Thymus (tissue), 14 donors: ENCODE measurements around the gene KLHL24. TPM values are rescaled to one million over a fixed set of nuclear protein-coding genes. Genes with fewer than 3 reads are reported as not detected.

Source experiments
- DNase-seq, 9 donors: peaks; one replicate each; pipeline ENCODE4 v3.0.0-alpha.2; 2013; ENCODE audit warnings: low spot score in 9 of 9, low read depth in 6 of 9, missing footprints in 1 of 9
- H3K27ac ChIP-seq, 2 donors: one replicate each; pipeline ENCODE4 v1.5.1; 2013; ENCODE audit warnings: control low read depth in 1 of 2, low read depth in 1 of 2, low read length in 1 of 2, mild to moderate bottlenecking in 1 of 2, moderate library complexity in 1 of 2
- H3K27me3 ChIP-seq, 2 donors: one replicate each; pipeline ENCODE4 v1.5.1; 2013; ENCODE audit warnings: low read length in 1 of 2; ENCODE audit not compliant: control insufficient read depth in 2 of 2, insufficient read depth in 1 of 2
- H3K36me3 ChIP-seq, 2 donors: one replicate each; pipeline ENCODE4 v1.5.1; 2013; ENCODE audit warnings: low read length in 1 of 2, mild to moderate bottlenecking in 1 of 2, moderate library complexity in 1 of 2; ENCODE audit not compliant: control insufficient read depth in 2 of 2, insufficient read depth in 2 of 2
- H3K4me1 ChIP-seq, 2 donors: one replicate each; pipeline ENCODE4 v1.5.1; 2013; ENCODE audit warnings: low read length in 2 of 2; ENCODE audit not compliant: control insufficient read depth in 2 of 2, insufficient read depth in 2 of 2
- H3K4me3 ChIP-seq, 2 donors: one replicate each; pipeline ENCODE4 v1.5.1; 2013; ENCODE audit warnings: low read length in 2 of 2, control low read depth in 1 of 2, mild to moderate bottlenecking in 1 of 2
- H3K9me3 ChIP-seq, 2 donors: one replicate each; pipeline ENCODE4 v1.5.1; 2013; ENCODE audit warnings: low read length in 1 of 2, mild to moderate bottlenecking in 1 of 2; ENCODE audit not compliant: control insufficient read depth in 2 of 2, insufficient read depth in 1 of 2
- WGBS: extraction: QIAGEN DNeasy Blood & Tissue Kit; methylation state at CpG from one replicate; pipeline ENCODE4 v1.1.7; 2013; 5-methylcytosine and 5-hydroxymethylcytosine counted together
- long read RNA-seq, 10 donors: transcript quantifications; one replicate each; lab custom pipeline, GENCODE V29; 2026
- polyA plus RNA-seq: library from polyadenylated mRNA; stranded (reverse); fragments of 200-250 nt; gene quantifications from one replicate; pipeline ENCODE4 v1.2.3, GENCODE V29; 2013
- total RNA-seq: library from RNA; stranded (reverse); fragments of 120-200 nt; gene quantifications from one replicate; pipeline ENCODE4 v1.2.4, GENCODE V29; 2013
- donor health status: healthy.

Gene KLHL24
- total RNA-seq (42.1 TPM), polyA plus RNA-seq (23.1 TPM)
- long read RNA-seq, donor 1 = 0 reads
- long read RNA-seq, donor 2 = 0 reads
- long read RNA-seq, donor 3, partial matches to known transcripts = 0 of 2 reads
- long read RNA-seq, donor 3, other reads (novel, unspliced or antisense) = 0 of 2 reads
- long read RNA-seq, donor 4 = 0 reads
- long read RNA-seq, donor 5, full-length matches to known transcripts = 5 of 11 reads
- long read RNA-seq, donor 5, partial matches to known transcripts = 6 of 11 reads
- long read RNA-seq, donor 5, other reads (novel, unspliced or antisense) = 0 of 11 reads
- long read RNA-seq, donor 6, partial matches to known transcripts = 0 of 5 reads
- long read RNA-seq, donor 6, other reads (novel, unspliced or antisense) = 0 of 5 reads
- long read RNA-seq, donor 7, partial matches to known transcripts = 0 of 3 reads
- long read RNA-seq, donor 7, other reads (novel, unspliced or antisense) = 0 of 3 reads
- long read RNA-seq, donor 8, partial matches to known transcripts = 0 of 2 reads
- long read RNA-seq, donor 8, other reads (novel, unspliced or antisense) = 0 of 2 reads
- long read RNA-seq, donor 9, partial matches to known transcripts = 6 of 9 reads
- long read RNA-seq, donor 9, other reads (novel, unspliced or antisense) = 0 of 9 reads
- long read RNA-seq, donor 10, partial matches to known transcripts = 0 of 4 reads
- long read RNA-seq, donor 10, other reads (novel, unspliced or antisense) = 0 of 4 reads

GRCh38 chr3:183635431-183636220, at the start of gene KLHL24:
KLHL24 (plus strand) TSS chr3:183635623; CDS start chr3:183650357, 14,734 bp downstream.
- H3K36me3 ChIP-seq = no peaks in the 10 kb centered on the region
- DNase-seq = peak; percentile 78 to 96 (median 87)
- under 1% methylated on average over 76 of the region's 76 CpGs for WGBS
- H3K27me3 ChIP-seq = no peaks in the 10 kb centered on the region
- H3K4me3 ChIP-seq = peak within 1 kb of the TSS; percentile 69 to 99
- peaks cover 11 to 12% of the 10 kb centered on the region in 2 donors for H3K4me1 ChIP-seq
- H3K27ac ChIP-seq = peak within 1 kb of the TSS; percentile 95 to 100
- no peaks in the 10 kb centered on the region for H3K9me3 ChIP-seq

GRCh38 chr3:183586477-183586876, 48.9 kb upstream of the KLHL24 start:
- peaks cover 34 to 48% of the 10 kb centered on the region in 2 donors for H3K4me1 ChIP-seq
- peak overlapping the region; percentile 1 to 98 for H3K27ac ChIP-seq
- DNase-seq = peak in 4 of 9 donors; percentile 41 to 73 (median 48)
- no peaks in the 10 kb centered on the region for H3K27me3 ChIP-seq
- H3K4me3 ChIP-seq = no peak overlapping the region
- H3K9me3 ChIP-seq = peaks cover 0 to 6% of the 10 kb centered on the region in 2 donors
- WGBS = 25% methylated on average over 5 of the region's 5 CpGs
- no peaks in the 10 kb centered on the region for H3K36me3 ChIP-seq

GRCh38 chr3:183587336-183587735, 48.1 kb upstream of the KLHL24 start:
- DNase-seq = peak; percentile 48 to 91 (median 77)
- Histone ChIP-seq H3K4me1 (peaks cover 35 to 47% of the 10 kb centered on the region in 2 donors), H3K27me3 (no peaks in the 10 kb centered on the region), H3K27ac (peak overlapping the region; percentile 87 to 98), H3K9me3 (peaks cover 0 to 6% of the 10 kb centered on the region in 2 donors), H3K4me3 (no peak overlapping the region), H3K36me3 (no peaks in the 10 kb centered on the region)
- WGBS = 53% methylated on average over 2 of the region's 2 CpGs

- Histone ChIP-seq H3K27ac (no peak overlapping the region), H3K27me3 (no peaks in the 10 kb centered on the region), H3K4me1 (peaks cover 31% of the 10 kb centered on the region in 2 donors), H3K36me3 (no peaks in the 10 kb centered on the region), H3K4me3 (no peak overlapping the region), H3K9me3 (peaks cover 0 to 6% of the 10 kb centered on the region in 2 donors)
- WGBS = 97% methylated on average over 6 of the region's 6 CpGs
- DNase-seq = no peak
These were observed 45.0 kb upstream of the KLHL24 start for GRCh38 chr3:183590442-183590841.

GRCh38 chr3:183591881-183592521, 43.4 kb upstream of the KLHL24 start:
- Histone ChIP-seq H3K4me3 (no peak overlapping the region), H3K27ac (no peak overlapping the region), H3K4me1 (peaks cover 20 to 23% of the 10 kb centered on the region in 2 donors), H3K27me3 (no peaks in the 10 kb centered on the region), H3K36me3 (no peaks in the 10 kb centered on the region), H3K9me3 (peaks cover 0 to 4% of the 10 kb centered on the region in 2 donors)
- peak in 2 of 9 donors; percentile 27 to 64 for DNase-seq
- WGBS = 36% methylated on average over 6 of the region's 6 CpGs

GRCh38 chr3:183592821-183593220, 42.6 kb upstream of the KLHL24 start:
- no peak overlapping the region for H3K4me3 ChIP-seq
- DNase-seq = no peak
- peaks cover 12 to 16% of the 10 kb centered on the region in 2 donors for H3K4me1 ChIP-seq
- H3K36me3 ChIP-seq = no peaks in the 10 kb centered on the region
- no peak overlapping the region for H3K27ac ChIP-seq
- no peaks in the 10 kb centered on the region for H3K9me3 ChIP-seq
- WGBS = 98% methylated on average over 7 of the region's 7 CpGs
- no peaks in the 10 kb centered on the region for H3K27me3 ChIP-seq

GRCh38 chr3:183594636-183595035, 40.8 kb upstream of the KLHL24 start:
- H3K27ac ChIP-seq = no peak overlapping the region
- DNase-seq = no peak
- WGBS = 97% methylated on average over 2 of the region's 2 CpGs
- H3K4me3 ChIP-seq = no peak overlapping the region
- H3K27me3 ChIP-seq = no peaks in the 10 kb centered on the region
- no peaks in the 10 kb centered on the region for H3K9me3 ChIP-seq
- H3K4me1 ChIP-seq = peaks cover 3 to 5% of the 10 kb centered on the region in 2 donors
- no peaks in the 10 kb centered on the region for H3K36me3 ChIP-seq

GRCh38 chr3:183597959-183598358, 37.5 kb upstream of the KLHL24 start:
- Histone ChIP-seq H3K27ac (no peak overlapping the region), H3K4me3 (no peak overlapping the region), H3K4me1 (no peaks in the 10 kb centered on the region), H3K27me3 (no peaks in the 10 kb centered on the region), H3K36me3 (no peaks in the 10 kb centered on the region), H3K9me3 (no peaks in the 10 kb centered on the region)
- 42% methylated on average over 1 of the region's 1 CpG for WGBS
- no peak for DNase-seq
